ENCODE data around the gene NUDT11.

DNA sequence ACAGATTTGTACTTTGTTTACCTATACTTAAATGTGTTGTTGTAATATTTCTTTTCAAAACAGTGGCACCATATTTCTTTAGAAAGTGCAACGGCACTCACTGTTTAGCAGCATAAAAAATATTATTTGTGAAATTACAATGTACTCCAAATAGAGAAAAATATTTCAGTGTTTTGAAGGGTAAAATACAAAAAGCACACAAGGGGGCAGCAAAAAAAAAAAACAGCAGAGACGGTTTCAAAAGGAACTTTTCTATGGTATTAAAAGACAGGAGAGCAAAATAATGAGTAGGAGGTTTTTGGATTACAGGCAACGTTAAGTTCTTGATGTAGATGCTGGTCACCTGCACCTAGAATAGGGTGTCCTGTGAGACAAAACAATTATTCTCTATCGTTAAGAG, 2.0 kb downstream of the NUDT11 start:
- no peak for TF ChIP-seq CTCF (IDR thresholded peaks at IDR 0.05; ENCODE audit: insufficient read depth, low read length)
- TF ChIP-seq GABPA (IDR thresholded peaks at IDR 0.05; ENCODE audit: low read depth), result no peak
